HG03460 (cell line): ENCODE measurements around the gene RAPGEF2.
"Not testable (repeated sequence)": the region's sequence is repeated elsewhere in the genome, so short reads cannot be mapped to it uniquely, and the experiment has no call there.

Source experiments
- ATAC-seq: cut with Tn5 transposase; IDR thresholded peaks from one replicate; pipeline ENCODE4 v1.9.1; 2021; ENCODE audit not compliant: unreplicated experiment

The RAPGEF2 gene

DNA sequence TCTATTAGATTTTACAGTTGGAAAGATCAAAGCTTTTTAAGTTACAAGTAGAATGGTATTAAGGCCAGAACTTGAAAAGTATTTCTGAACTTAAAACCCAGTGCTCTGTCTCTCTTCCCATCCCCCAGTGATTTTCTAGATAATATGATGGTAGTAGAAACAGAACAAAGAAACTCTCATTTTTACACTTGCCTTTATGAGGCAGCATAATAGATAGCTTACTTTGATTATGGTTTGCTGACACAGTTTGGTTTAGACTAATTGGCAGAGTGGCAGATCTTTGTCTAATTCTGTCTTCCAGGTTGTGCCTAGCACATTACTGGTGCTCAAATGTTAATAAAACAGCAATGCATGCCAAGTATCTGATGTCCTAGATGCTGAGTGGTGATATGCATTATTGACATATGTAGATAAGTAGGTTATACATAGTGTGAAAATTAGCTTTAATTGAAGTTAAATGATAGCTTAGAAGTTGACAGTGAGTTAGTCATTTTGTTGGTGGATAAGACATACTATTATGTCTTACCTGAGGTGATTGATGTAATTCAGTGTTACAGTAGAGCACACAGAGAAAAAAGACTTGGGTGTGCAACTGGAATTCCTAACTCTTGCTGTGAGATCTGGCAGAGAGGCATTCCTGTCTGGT lies 4.3 kb upstream of the RAPGEF2 start:
- ATAC-seq, result no peak

DNA sequence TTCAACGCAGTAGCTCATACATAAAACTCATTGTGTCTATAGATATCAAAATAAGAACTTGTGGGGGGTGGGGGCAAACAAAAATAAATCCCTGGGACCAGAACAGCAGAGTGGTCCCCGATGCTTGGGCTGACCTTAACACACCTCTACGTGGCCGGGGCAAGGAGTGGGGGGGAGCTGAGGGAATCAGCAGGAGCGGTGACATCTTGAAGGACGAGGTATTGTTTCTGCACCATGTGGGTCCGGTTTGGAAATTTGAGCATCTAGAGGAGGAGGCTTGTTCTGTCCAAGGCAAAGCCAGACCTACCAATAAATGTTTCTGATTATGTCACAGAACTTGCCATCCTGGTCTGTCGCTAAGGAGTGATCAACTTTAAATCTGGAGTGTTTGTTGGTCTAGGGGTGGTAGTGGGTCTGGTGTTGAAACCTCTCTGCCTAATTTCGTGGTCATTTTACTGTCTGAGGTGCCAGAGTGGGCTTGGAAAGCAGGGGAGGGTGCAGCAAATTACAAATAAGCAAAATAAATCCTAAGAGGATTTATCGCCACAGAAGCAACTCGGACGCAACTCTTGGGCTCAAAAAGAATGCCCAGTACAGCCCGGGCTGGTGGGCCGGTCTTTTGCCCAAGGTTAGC lies 774 bp upstream of the RAPGEF2 start:
- no peak for ATAC-seq

DNA sequence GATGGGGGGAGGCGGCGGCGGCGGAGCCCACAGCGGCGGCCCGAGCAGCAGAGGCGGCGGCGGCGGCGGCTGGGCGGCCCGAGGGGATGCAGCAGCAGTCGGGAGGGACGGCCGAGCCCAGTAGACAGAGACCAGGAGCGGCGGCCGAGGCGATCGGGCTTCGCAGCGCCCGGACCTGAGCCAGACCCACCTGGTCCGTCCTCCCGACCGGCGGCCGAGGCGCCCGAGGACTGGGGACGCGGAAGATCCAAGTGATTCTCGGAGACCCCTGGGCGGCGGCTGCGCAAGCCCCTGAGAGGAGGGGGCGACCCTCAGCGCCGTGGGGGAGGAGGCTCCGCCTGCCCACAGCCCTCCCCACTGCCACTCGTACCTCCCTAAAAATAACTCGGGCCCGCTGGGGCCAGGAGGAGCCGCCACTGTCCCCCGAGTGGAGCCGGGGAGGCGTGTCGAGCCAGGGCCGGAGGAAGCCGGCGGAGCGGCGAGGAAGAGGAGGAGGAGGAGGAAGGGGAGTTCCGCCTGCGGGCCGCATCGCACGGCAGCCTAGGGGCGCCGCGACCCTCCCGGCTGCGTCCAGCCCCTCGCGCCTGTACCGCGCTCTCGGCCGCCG lies 608 bp downstream of the RAPGEF2 start:
- peak; percentile 26 for ATAC-seq

DNA sequence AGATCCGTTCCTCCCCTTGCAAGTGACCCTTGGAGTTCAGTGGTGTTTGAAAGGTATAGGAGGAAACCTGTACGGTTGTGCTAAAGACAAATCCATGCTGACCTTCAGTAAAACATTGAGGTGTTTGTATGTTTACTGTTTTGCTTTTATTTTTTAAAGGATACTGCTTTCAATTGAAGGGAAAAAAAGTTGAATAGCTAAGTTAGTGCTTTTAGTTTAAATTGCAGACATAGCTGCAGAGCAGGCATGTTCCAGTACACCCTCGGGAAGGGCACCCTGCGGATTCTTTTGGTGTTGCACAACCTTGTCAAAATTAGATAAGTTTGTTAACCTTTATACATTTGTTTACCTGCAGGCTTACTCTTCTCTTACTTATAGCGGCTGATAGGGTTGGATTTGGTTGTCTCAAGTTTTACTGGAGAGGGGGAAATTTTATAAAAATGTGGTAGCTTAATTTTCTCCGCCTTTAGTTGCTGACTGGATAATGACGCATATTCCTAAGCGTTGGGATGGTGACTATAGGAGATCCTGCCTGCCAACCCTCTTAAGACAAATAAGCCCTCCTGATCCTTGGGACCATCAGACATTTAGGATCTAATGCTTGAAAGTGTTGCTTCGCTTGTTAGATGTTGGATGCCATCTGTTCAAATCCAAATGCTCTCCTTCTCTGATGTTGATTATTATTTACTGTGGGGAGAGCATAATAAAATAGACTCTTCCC lies 2.0 kb downstream of the RAPGEF2 start:
- ATAC-seq, result no peak

DNA sequence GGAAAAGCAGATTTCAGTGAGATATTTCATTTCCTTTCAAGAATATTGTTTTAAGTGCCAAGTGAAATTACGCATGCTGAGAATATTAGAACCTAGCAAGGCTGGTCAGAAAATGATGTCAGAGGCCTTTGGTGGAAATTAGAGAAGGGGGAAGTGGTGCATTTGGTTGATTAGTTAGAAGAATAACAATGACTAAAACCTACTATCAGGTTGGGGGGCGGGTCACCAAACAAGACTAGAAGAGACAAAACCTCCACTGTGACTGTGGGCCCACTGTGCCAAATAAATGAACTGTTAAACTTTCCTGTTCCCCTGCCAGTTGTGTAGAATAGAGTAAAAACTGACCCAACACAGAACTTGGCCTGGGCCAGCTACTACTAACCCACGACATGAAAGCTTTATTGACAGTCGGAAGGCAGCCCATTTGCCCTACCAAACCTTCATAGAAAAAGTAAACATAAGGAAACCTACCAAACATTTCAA lies 2.9 kb downstream of the RAPGEF2 start:
- ATAC-seq, result no peak

DNA sequence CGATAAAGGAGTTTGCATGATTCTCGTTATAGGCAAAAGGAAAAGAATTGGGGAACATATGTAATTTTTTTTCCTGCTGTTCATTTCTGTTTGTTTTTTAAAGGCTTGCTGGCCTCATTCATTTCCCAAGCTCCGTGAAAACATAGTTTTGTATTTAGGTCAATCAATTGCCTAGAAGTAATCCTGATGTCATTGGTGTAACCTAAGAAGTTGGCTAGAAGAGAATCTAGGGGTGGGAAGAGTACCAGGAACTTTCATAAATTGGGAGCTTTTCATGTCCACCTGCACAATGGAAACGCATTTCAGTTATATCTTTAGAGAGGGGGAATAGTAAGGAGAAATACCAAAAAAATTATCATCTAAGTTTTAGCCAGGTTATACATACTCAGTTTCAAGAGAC lies 3.8 kb downstream of the RAPGEF2 start:
- no peak for ATAC-seq

DNA sequence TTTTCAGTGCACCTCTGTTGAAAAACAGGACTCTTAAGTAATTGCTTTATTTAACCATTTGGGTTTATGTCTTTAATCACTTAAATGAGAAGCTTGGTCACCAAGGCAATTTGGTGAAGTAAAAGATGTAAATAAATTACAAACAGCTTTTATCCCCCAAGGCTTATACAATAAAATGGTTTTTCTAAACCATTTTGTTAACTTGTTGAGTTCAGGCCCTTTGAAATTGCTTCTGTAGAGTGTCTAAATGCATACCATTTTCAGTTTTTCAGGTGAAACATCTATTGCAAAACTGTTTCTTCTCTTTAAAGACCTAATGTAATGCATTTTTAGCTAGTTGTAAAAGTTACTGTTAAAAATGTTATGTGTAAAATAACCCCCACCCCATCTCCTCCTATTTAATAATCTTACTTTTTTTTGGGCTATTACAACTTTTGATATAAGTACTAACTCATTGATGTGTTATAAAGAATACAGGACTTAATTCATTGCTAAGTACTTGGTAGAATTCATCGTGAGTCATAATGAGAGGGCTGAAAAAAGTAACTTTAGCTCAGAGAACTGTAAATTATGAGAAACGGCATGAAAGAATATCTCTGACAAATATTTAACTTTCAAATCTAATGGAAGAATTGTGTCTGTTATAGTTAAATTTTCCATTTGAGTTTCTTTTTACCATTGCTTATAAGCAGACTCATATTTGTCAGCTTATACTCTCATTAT lies 4.5 kb downstream of the RAPGEF2 start:
- ATAC-seq, result no peak

DNA sequence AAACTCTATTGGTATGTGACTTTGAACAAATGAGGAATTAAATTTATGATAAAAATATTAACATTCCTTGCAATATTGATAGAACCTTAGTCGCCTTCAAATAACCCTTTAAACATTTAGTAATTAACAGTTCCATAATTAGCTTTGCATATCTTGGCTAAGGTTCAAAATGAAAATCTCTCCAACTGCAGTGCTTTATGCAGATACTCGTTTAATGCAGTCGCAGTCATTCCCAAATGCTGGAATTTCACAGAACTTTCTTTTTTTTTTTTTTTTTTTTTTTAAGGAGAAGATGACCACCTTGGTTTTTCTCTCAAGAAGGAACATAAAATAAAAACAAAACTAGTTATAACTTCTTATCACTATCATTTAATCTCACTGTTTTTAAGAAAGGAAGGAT lies 5.2 kb downstream of the RAPGEF2 start:
- ATAC-seq, result no peak

DNA sequence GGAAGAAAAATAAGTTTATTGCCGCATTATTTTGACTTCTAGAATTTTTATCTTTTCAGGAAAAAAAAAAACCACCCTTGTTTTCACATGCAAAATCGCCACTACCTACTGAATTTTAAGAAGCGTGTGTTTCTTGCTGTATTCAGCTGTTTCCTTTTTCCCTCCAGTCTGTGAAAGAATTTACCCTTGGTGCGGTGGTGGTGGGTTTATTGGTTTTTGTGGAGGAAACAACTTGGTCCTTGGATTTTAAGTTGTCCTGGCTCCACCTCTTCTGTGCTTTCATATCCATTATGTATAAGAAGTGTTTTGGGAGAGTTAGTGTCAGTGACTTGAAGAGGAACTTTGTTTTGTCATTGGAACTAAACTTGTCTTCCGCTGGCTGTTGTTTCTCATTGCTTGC lies 8.1 kb downstream of the RAPGEF2 start:
- no peak for ATAC-seq

DNA sequence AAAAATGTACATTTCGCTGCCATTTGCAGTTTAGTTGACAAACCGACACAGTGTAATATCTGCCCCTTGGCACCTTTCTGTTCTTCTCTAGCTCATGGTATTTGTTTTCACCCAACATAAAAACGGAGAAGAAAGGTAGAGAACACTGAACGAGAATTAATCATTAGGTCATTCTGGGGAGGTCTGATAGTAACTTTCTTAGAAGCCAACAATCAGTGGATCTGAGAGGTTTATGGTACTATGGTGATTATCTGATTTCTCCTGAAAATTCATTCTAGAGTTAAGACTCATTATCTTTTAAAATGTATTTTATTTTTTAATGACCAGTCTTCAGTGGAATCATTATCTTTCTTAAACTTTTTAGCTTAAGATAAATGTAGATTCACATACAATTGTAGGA lies 8.5 kb downstream of the RAPGEF2 start:
- no peak for ATAC-seq

DNA sequence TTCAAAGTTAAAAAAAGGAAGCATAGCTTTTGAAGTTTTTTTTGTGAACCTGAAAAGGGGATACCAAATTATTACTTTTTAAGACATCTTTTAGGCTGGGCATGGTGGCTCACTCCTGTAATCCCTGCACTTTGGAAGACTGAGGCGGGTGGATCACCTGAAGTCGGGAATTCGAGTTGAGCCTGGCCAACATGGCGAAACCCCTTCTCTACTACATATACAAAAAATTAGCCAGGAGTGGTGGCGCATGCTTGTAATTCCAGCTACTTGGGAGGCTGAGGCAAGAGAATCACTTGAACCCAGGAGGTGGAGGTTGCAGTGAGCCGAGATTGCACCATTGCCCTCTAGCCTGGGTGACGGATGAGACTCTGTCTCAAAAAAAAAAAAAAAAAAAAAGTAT lies 10.5 kb downstream of the RAPGEF2 start:
- ATAC-seq, result not testable (repeated sequence)

DNA sequence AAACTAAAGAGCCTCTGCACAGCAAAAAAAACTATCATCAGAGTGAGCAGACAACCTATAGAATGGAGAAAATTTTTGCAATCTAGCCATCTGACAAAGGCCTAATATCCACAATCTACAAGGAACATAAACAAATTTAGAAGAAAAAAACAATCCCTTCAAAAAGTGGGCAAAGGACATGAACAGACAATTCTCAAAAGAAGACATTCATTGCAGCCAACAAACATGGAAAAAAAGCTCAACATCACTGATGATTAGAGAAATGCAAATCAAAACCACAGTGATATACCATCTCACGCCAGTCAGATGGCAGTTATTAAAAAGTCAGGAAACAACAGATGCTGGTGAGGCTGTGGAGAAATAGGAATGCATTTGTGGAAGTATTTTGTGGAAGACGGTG lies 13.2 kb downstream of the RAPGEF2 start:
- not testable (repeated sequence) for ATAC-seq

DNA sequence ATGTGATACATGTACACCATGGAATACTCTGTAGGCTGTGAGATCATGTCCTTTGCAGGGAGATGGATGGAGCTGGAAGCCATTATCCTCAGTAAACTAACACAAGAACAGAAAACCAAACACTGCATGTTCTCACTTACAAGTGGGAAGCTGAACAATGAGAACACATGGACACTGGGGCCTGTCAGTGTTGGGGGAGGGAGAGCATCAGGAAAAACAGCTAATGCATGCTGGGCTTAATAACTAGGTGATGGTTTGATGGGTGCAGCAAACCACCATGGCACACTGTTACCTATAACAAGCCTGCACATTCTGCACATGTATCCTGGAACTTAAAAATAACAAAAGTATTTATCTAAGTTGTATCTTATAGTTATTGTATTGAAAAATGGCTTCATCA lies 13.8 kb downstream of the RAPGEF2 start:
- not testable (repeated sequence) for ATAC-seq

DNA sequence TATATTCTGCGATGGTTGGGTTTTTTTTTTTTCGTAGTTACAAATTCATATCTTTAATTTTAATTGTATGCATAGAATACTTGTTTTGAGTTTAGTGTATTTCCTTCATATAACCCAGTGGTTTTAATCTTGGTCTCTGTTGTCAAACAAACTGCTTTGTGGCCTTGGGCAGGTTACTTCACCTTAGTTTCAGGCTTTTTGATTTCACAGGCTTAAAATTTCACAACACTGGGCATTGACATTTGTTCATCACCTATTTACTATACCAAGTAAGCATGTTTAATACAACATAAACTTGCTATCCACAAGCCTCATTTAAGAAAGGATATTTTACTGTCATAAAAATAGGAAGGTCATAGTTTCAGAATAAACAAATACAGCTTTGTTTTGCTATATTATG lies 14.7 kb downstream of the RAPGEF2 start:
- ATAC-seq, result no peak

DNA sequence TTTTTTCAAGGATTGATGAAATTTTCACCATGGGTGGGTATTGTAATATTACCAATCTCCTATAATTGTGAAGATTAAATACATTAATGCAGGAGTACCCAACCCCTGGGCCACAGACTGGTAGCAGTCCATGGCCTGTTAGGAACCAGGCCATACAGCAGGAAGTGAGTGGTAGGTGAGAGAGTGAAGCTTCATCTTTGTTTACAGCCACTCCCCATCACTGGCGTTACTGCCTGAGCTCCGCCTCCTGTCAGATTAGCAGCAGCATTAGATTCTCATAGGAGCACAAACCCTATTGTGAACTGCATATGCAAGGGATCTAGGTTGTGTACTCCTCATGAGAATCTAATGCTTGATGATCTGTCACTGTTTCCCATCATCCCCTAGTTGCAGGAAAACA lies 15.1 kb downstream of the RAPGEF2 start:
- ATAC-seq, result no peak

DNA sequence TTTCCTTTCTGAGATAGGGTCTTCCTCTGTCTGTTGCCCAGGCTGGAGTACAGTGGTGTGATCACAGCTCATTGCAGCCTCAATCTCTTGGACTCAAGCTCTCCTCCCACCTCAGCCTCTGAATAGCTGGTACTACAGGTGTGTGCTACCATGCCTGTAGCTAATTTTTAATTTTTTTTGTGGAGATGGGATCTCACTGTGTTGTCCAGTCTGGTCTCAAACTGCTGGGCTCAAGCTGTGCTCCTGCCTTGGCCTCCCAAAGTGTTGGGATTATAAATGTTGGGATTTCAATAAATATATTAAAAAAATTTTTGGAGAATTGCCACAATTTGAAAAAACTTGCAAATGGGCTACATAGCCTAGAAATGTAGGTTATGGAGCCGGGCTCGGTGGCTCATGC lies 18.5 kb downstream of the RAPGEF2 start:
- no peak for ATAC-seq

DNA sequence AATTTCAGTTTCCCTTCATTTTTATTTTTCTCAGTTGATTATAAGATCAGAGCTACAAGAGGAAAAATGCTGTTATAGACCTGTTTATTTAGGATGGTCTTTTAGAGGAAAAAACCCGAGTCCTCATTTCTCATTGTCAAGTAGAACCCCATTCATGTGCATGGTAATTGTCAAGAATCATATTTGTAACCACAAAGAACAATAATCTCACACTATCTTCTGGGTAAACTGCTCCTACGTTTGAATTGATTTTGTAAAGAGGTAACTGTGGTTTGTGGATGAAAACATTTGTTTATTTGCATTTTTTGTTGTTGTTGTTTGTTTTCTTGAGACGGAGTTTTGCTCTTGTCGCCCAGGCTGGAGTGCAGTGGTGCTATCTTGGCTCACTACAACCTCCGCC lies 23.8 kb downstream of the RAPGEF2 start:
- ATAC-seq, result no peak

DNA sequence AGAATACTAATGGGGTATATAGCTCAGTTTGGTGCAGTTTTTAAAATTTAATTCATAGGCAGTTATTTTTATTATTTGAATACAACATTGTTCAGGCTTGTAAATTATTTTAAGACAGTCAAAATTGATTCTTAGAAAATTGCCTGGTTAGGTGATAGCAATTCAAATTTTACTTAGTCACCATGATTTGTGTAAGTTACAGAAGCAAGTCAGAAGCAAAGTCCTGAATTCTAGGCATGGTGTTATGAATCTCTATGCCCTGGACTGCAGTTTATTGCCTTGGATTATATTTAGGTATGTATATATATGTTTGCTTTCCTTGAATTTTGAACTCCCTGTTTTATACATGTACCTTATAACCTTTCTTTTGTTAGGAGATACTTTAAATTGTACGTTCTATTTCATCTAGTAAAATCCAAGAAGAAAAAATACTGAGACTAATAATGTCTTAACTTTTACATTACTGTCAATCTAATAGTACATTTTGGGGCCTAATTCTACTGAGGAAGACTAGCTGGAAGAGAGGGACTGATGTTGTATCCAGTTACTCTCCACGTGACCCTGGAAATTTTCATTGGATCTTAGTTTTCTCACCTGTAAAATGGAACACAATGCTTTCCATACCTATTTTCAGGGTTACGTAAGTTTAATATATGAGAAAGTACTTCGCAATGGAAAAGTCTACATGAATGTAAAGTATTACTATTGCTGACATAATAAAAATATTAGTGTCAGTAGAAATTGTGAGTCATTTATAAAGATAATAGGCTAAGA lies 25.1 kb downstream of the RAPGEF2 start:
- ATAC-seq, result no peak

DNA sequence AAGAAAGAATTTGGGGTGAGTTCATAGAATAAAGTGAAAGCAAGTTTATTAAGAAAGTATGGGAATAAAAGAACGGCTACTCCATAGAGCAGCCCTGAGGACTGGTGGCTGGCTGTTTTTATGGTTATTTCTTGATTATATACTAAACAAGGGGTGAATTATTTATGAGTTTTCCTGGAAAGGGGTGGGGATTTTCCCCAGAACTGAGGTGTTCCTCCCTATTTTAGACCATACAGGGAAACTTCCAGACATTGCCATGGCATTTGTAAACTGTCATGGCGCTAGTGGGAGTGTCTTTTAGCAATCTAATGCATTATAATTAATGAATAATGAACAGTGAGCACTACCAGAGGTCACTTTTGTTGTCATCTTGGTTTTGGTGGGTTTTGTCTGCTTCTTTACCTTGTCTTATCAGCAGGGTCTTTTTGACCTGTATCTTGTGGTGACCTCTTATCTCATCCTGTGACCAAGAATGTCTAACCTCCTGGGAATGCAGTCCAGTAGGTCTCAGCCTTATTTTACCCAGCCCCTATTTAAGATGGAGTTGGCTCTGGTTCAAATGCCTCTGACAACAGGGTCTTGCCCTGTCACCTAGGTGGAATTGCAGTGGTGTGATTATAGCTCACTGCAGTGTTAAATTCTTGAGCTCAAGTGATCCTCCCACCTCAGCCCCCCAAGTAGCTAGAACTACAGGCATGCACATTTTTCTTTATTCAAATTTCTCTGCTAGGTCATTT lies 27.1 kb downstream of the RAPGEF2 start:
- no peak for ATAC-seq

DNA sequence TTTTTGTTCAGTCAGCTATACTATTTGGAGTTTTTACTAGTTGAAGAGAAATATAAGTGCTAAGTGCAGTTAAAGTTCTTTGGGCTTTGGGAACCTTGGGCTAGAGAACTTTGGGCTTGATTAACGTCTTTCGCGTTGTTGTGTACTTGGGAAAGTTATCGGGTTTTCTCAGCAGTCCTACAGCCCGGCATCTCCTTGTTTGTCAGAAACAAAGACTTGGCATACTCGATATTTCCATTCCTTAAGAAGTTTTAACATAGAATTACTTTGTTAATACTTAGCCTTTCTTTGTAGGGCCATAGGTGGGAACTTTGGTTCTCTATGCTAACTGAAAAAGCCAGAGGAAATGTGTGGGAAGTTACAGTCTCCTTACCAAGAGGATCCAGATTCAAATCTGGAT lies 28.7 kb downstream of the RAPGEF2 start:
- no peak for ATAC-seq
